ENCODE results near the gene TMEM33.
"Not testable (repeated sequence)": the region's sequence is repeated elsewhere in the genome, so short reads cannot be mapped to it uniquely, and the experiment has no call there.

The TMEM33 gene

DNA sequence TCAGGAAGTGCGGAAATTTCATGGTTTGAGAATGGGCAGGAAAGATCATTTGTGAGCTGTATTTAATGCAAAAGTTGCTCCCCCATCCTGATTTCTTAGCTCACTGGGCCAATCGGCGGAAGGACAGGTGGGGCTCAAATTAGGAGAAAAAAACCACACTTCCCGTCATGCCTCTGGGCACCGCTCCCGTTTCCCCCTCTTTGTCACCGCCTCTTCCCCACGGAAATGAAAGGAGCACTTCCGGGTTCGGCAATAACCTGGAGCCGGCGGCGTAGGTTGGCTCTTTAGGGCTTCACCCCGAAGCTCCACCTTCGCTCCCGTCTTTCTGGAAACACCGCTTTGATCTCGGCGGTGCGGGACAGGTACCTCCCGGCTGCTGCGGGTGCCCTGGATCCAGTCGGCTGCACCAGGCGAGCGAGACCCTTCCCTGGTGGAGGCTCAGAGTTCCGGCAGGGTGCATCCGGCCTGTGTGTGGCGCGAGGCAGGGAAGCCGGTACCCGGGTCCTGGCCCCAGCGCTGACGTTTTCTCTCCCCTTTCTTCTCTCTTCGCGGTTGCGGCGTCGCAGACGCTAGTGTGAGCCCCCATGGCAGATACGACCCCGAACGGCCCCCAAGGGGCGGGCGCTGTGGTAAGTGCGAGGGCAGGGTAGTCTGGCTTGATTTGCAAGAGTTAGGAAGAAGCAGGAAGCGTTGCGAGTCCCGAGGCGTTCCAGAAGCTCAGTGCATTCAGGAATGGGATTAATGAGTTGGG lies at the start of gene TMEM33:
TSS of gene TMEM33 (plus strand) at position 529 of the 751 bp plus-strand sequence. CDS start at position 585, 56 bp downstream.
- DNase-seq, result peak; percentile 93

DNA sequence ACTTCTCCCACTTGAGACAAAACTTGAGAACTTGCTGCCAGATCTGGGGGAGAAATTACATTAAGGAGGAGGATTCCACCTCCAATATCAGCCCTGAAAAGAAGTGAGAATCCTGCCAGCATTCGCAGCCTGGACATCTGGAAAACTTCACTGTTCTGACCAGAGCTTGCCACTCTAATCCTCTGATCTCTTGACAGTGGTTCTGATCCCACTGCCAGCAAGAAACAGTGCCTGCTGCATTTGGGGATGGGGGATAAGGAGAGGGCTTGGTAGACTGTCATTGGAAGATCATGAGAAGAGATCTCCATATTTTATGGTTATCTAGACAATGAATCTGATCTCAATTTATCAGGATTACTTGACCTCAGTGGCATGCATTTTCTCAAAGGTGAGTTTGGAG lies 49.8 kb upstream of the TMEM33 start:
- no peak for DNase-seq

GRCh38 chr4:41887277-41887676 lies 48.0 kb upstream of the TMEM33 start:
- no peak for DNase-seq

DNA sequence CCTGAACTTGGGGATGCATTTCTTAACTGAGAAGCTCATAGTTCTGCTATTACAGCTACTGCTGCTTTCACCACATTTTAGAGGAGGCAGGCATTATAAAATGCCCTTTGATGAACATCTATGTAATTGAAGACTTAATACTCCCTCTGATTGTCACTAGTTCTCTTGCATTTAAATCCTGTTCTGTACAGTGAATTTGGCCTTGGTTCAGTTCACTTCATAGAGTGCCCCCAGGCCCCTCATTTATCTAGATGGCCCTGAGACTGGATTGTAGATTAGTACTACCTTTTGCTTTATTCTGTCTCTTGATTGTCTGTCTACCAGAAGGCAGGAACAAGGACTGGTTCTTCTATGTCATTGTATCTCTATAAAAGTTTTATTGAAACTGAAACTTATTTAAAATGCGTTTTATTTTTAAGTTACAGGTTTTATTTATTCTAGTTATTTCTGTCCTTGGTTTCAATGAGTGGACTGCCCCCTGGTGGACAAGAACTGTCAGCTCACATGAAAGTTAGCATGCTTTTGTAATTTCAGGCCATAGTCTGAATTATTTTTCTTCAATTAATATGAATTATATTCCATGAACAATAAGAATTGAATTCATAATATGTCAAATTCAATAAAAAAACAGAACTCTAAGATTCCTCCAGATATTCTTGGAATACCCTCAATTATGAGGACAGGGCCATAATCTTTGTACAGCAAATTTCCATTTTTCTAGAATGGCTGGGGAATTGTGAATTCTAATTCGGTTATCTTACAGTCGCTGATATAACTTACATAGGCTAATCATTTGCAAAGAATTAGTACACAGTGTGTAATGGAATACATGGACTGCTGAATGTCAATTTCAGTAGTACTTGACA lies 47.2 kb upstream of the TMEM33 start:
- peak; percentile 48 for DNase-seq

DNA sequence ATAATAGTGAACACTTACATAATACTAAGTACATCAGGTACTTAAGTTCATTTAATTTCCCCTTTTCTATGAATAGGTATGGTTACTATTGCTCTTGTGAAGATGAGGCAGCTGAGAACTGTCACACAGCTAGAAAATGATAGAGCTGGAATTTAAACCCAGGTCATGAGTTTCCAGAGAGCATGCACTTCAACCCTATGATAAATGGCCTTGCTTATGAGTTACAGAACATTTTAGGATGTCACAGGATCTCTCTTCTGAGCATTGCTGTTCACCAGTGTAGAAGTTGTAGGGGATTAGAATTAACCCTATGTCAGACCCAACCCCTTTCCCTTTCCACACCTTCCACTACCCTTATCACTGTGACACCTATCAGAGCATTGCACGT lies 46.5 kb upstream of the TMEM33 start:
- no peak for DNase-seq

DNA sequence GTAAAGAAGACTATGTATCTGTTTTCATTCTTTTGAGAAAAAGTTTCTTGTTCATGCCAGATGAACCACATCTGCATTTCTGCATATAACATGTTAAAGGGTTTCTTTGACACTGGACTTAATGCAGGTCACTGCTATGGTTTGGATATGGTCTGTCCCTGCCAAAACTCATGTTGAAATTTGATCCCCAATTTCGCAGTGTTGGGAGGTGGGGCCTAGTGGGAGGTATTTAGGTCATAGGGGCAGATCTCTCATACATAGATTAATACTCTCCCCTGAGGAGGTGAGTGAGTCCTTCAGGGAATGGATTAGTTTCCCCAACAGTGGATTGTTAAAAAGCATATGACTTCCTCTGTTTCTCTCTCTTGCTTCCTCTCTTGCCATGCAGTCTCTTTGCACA lies 45.9 kb upstream of the TMEM33 start:
- DNase-seq, result no peak

GRCh38 chr4:41890085-41890484 lies 45.1 kb upstream of the TMEM33 start:
- no peak for DNase-seq

DNA sequence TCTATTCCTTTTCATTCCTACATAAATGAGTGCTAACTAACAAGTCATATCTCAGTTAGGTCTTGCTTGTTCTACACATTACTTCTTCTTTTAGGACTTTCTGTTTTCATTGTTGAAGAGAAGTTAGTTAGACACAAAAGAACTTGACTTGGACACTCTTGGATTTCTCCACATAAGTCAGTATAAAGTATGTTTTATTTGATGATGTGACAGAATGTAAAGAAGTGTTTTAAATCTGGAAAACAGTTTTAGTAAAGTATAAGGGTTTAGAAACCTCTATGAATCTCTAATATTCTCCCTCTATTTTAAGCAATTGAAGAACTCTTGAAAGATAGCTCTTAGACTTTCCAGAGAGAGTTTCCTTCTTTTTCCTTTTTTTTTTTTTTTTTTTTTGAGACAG lies 38.6 kb upstream of the TMEM33 start:
- DNase-seq, result no peak

DNA sequence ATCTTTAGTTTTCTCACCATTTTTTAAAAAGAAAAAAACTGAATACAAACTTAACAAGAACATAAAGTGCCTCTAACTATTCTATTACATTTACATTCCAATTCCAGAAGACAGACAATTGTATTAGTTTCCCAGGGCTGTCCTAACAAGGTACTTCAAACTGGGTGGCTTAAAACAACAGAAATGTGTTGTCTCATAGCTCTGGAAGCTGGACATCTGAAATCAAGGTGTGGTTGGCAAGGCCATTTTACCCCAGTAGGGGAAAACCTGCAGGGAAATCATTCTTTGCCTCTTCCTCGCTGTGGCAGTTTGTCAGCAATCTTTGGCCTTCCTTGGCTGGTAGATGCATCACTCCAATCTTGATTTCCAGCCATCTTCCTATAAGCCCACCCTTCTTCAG lies 37.5 kb upstream of the TMEM33 start:
- DNase-seq, result no peak

DNA sequence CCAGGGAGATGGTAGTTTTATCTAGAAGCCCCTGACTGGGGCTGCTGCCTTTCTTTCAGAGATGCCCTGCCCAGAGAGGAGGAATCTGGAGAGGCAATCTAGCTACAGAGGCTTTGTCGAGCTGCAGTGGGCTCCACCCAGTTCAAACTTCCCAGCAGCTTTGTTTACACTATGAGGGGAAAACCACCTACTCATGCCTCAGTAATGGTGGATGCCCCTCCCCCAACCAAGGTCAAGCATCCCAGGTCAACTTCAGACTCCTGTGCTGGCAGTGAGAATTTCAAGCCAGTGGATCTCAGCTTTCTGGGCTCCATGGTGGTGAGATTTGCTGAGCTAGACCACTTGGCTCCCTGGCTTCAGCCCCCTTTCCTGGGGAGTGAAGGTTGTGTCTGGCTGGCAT lies 26.1 kb upstream of the TMEM33 start:
- DNase-seq, result not testable (repeated sequence)

DNA sequence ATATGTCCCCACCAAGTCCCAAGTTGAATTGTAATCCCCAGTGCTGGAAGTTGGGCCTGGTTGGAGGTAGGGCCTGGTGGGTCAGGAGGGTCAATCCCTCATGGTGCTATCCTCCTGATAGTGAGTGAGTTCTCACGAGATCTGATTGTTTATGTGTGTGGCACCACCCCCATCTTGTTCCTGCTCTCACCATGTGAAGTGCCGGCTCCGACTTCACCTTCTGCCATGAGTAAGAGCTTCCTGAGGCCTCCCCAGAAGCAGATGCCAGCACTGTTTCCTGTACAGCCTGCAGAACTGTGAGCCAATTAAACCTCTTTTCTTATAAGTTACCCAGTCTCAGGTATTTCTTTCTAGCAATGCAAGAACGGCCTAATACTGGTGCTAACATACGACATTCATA lies 22.7 kb upstream of the TMEM33 start:
- no peak for DNase-seq

DNA sequence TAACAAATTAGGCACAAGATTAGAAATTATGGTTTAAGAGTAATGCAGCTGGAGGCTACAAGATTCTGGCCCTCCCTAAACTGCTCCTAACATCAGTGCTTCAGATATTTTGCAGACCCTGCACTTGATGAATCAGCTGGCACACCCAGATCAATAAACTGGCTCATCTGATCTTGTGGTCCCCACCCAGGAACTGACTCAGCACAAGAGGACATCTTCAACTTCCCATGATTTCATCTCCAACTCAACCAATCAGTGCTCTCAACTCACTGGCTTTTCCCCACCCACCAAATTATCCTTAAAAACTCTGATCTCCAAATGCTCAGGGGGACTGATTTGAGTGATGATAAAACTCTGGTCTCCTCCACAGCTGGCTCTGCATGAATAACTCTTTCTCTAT lies 21.7 kb upstream of the TMEM33 start:
- no peak for DNase-seq

DNA sequence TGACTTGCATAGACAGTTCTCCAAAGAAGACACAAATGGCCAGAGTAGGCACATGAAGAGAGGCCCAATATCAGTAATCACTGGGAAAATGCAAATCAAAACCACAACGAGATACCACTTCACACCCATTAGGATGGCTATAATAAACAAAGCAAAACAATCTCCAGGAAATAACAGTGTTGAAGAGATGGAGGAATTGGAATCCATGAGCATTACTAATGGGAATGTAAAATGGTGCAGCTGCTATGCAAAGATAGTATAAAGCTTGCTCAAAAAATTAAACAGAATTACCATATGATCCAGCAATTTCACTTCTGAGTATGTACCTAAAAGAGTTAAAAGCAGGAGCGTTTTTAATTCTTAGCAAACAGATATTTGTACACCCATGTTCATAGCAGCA lies 17.0 kb upstream of the TMEM33 start:
- DNase-seq, result no peak

DNA sequence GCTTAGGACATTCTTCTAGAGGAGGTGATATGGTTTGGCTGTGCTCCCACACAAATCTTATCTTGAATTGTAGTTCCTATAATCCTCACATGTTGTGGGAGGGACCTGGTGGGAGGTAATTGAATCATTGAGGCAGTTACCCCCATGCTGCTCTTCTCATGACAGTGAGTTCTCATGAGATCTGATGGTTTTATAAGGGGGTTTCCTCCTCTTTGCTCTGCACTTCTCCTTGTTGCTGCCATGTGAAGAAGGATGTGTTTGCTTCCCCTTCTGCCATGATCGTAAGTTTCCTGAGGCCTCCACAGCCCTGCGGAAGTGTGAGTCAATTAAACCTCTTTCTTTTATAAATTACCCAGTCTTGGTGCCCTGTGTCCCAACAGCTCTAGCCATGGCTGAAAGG lies 14.8 kb upstream of the TMEM33 start:
- not testable (repeated sequence) for DNase-seq

GRCh38 chr4:41921476-41921875 lies 13.8 kb upstream of the TMEM33 start:
- DNase-seq, result no peak

GRCh38 chr4:41927796-41928499 lies 7.3 kb upstream of the TMEM33 start:
- no peak for DNase-seq

- DNase-seq, result no peak
Measured at GRCh38 chr4:41930139-41930831, 4.9 kb upstream of the TMEM33 start.

DNA sequence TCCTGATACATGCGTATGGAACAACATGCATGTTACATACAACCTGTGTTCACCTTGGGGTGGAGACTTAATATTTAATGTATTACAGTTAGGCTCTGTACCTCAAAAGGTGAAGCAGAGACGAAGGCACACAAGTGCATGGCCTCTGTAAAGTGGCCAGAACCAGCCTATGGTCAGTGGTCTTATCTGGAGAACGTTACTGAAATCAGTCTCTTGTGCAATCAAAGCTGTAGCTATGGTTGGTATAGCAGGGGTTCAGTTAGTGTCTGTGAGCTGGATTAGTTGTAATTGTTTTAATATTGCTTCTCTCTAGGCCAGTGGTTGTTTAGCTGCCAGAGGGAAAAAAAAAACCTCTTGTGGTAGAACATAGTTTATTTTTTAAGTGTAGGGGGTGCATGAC lies 2.2 kb upstream of the TMEM33 start:
- DNase-seq, result no peak

- no peak for DNase-seq
Measured at GRCh38 chr4:41933997-41934503, 1.2 kb upstream of the TMEM33 start.

- DNase-seq, result no peak
Measured at GRCh38 chr4:41934514-41934900, 722 bp upstream of the TMEM33 start.

GRCh38 chr4:41935652-41936021 lies 408 bp downstream of the TMEM33 start:
- peak; percentile 62 for DNase-seq

DNA sequence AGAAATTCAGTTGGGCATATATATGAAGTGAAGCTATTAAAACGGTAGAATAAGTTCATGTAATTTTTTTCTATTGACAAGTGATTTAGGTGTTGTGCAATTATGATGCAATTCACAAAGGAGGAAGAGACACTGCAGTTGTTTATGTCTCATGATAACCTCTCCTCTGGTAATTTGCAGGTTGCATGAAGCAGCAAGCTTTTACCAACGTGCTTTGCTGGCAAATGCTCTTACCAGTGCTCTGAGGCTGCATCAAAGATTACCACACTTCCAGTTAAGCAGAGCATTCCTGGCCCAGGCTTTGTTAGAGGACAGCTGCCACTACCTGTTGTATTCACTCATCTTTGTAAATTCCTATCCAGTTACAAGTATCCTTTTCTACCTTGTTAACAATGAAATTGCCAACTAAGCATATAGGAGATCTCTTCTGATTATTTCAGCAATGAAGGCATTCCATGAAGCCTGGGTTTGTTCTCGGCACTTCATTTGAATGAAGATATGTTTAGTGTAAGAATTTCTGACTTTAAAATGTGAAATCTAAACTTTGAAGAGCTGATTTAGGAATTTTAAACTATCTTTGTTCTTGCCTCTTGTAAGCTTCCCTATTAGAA lies 3.9 kb downstream of the TMEM33 start:
- DNase-seq, result no peak

Data from hematopoietic multipotent progenitor cell treated with erythropoietin and hydrocortisone succinate and interleukin-3 and kit ligand, for 8 days (in vitro differentiated cells).